GM18951 (cell line): ENCODE measurements around the gene PTPRM.

Experiments
- POLR2A ChIP-seq: IDR thresholded peaks from 4 replicates; pipeline ENCODE4 v1.6.1; 2011; ENCODE audit warnings: mild to moderate bottlenecking; ENCODE audit not compliant: insufficient read length, insufficient read depth; ENCODE audit errors: extremely low read depth
- in situ Hi-C: fragments of 300-500 bp; cut with MboI; formaldehyde crosslinking; loops from one replicate; pipeline ENCODE4 v1.12.0; 2022; ENCODE audit warnings: low sequenced_read_pairs, mixed read lengths, inconsistent platforms; ENCODE audit not compliant: unreplicated experiment

PTPRM gene

GRCh38 chr18:8293184-8293583, 726.1 kb downstream of the PTPRM start:
- TF ChIP-seq POLR2A, result no peak
- in situ Hi-C loops, result no loop called here

- TF ChIP-seq POLR2A, result no peak
- in situ Hi-C loops, result no loop called here
These were observed 729.9 kb downstream of the PTPRM start for GRCh38 chr18:8296886-8297616.

- in situ Hi-C loops, result no loop called here
- TF ChIP-seq POLR2A, result no peak
These were observed 731.1 kb downstream of the PTPRM start for GRCh38 chr18:8298186-8298585.

GRCh38 chr18:8299054-8299980, 732.2 kb downstream of the PTPRM start:
- in situ Hi-C loops, result no loop called here
- no peak for TF ChIP-seq POLR2A

GRCh38 chr18:8300751-8301410, 733.8 kb downstream of the PTPRM start:
- in situ Hi-C loops, result no loop called here
- no peak for TF ChIP-seq POLR2A

GRCh38 chr18:8301427-8302172, 734.5 kb downstream of the PTPRM start:
- no peak for TF ChIP-seq POLR2A
- in situ Hi-C loops, result no loop called here

GRCh38 chr18:8303151-8303755, 736.1 kb downstream of the PTPRM start:
- no peak for TF ChIP-seq POLR2A
- in situ Hi-C loops, result no loop called here

GRCh38 chr18:8307960-8308359, 740.8 kb downstream of the PTPRM start:
- in situ Hi-C loops, result no loop called here

GRCh38 chr18:8313043-8313442, 745.9 kb downstream of the PTPRM start:
- no peak for TF ChIP-seq POLR2A
- in situ Hi-C loops, result no loop called here

More at GRCh38 chr18:8307960-8308359, 740.8 kb downstream of the PTPRM start:
- no peak for TF ChIP-seq POLR2A

GRCh38 chr18:8314124-8314523, 747.0 kb downstream of the PTPRM start:
- no peak for TF ChIP-seq POLR2A
- in situ Hi-C loops, result no loop called here

- in situ Hi-C loops, result no loop called here
- no peak for TF ChIP-seq POLR2A
These were observed 752.8 kb downstream of the PTPRM start for GRCh38 chr18:8319798-8320489.

GRCh38 chr18:8322486-8322885, 755.4 kb downstream of the PTPRM start:
- in situ Hi-C loops, result no loop called here
- TF ChIP-seq POLR2A, result no peak
